GM21717 (cell line): Measurements from ENCODE around the gene MAP9.
"Not testable (repeated sequence)": the region's sequence is repeated elsewhere in the genome, so short reads cannot be mapped to it uniquely, and the experiment has no call there.

Experiments
- ATAC-seq: cut with Tn5 transposase; IDR thresholded peaks from one replicate; pipeline ENCODE4 v1.9.1; 2021; ENCODE audit warnings: mild to moderate bottlenecking, moderate library complexity; ENCODE audit not compliant: unreplicated experiment

MAP9 gene

GRCh38 chr4:155353923-155354540 is 22.7 kb downstream of the MAP9 start:
- ATAC-seq: peak; percentile 93

DNA sequence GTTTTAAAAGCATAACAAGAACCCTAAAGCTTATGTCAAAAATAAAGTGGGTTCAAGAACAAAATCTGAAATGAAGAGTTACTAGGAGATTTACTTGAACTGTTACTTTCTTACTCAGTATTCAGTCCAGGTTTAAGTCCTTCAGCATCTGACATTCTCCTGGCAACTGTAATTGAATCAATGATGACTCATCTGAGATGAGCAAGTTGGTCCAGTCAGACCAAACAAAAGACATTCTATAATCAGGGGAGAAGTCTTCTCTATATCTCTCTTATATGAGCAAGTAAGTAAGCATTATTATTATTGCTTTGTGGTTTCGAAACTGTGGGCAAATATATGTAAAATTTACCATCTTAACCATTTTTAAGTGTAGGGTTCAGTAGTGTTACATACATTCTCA is 34.6 kb downstream of the MAP9 start:
- ATAC-seq: no peak

GRCh38 chr4:155339999-155340398 is 36.8 kb downstream of the MAP9 start:
- no peak for ATAC-seq

DNA sequence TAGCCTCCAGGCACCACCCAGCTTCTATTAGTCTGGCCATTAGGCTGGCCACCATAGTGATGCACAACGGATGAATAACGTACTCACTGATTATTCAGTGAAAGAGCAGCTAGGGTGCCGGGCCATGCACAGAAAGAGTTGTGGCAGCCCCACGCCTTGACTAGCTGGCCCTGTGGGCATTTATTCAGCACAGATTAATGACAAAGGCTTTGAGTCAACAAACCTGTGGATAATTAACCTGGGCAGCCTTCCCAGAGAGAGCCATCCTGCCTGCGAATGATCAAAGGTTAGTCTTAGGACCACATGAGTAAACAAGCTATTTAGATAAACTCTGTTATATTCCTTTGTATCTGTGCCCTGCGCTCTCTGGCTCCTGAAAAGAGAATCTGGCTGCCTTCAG is 37.2 kb downstream of the MAP9 start:
- ATAC-seq: no peak

- ATAC-seq: no peak
Observed at GRCh38 chr4:155338196-155338595, 38.6 kb downstream of the MAP9 start.

GRCh38 chr4:155336242-155336641 is 40.5 kb downstream of the MAP9 start:
- ATAC-seq: no peak

DNA sequence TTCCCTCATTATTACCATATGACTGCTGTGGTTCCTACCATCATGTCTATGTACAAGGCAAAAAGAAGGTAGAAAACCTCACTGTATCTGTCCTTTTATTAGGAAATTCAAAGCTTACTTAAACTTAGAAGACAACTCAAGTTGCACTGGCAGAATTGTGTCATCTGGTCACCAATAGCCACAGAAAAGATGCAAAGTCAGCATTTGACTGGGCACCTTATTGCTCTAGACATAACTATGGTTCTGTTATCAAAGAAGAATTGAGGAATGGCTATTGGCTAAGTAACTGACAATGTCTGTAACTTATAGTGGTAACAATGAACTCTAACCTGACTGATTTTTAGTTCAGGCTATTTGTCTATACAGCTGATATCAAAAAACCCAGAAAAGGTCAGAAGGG is 45.3 kb downstream of the MAP9 start:
- no peak for ATAC-seq

DNA sequence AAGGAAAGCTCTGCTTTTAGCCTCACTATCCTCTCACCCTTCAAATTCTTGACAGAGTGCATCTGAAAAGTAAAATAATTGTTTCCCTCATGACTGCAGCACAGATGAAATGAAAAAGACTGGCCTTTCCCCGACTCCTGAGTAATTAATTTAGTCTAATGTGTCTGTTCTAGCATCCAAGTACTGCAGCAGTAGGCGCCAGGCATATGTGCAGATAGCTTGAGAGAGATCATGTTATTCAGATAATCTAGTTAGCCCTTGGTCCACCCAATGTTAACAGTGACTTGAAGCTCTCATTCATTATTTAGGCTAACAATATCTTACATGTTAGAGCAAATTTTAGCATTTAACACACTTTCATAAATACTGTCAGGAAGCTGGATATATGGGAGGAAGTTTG is 54.0 kb downstream of the MAP9 start:
- no peak for ATAC-seq

DNA sequence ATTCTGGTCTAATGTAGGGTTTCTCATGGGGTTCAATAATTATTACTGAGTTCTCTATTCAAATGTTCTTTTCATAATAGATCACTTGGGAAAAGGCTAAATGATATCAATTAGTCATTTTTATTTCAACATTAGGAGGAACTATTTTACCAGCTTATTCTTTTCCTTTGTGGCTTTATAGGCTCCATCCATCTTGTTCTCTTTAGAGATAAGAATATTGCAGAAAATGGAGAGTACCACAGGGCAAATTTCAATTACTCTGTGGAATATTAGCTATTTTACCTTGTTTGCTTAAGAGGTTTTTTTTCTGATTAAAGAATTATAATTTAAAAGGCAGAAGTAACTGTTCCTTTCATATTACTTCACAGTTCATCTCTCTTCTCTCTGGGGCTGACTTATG is 55.8 kb downstream of the MAP9 start:
- ATAC-seq: no peak

DNA sequence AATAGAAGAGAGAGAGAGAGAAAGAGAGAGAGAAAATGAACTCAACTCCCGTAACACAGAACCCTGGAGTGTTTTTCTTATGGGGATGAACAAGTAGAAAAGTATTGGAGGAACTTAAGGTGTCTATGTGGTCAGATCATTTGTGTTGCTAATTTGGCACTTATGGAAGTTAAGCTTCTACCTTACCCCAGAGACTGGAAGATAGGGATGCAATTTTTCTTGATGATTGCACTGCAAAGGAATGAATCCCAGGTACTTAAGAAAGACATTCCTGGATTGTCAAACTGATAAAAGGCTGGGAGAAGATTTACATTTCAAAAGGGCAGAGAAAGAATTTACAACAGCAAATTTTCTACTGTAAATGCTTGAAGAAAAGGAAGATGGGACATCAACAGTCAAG is 57.2 kb downstream of the MAP9 start:
- no peak for ATAC-seq

DNA sequence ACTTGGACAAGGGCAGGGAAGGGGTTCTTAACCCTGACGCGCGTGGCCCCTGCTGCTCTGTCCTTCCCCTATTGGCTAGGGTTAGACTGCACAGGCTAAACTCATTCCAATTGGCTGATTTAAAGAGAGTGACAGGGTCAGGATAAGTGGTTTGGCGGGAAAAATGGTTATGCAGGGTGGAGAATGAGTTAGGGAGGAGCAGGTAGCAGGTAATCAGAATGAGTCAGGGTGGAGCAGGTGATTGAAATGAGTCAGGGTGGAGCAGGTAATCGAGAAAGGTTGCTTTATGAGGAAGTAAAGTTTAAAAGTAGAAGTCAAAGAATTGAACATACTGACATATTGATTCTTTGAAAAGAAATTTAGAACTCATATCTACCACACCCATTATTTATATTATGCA is 64.7 kb downstream of the MAP9 start:
- ATAC-seq: not testable (repeated sequence)

GRCh38 chr4:155307731-155308277 is 69.0 kb downstream of the MAP9 start:
- no peak for ATAC-seq

- no peak for ATAC-seq
Observed at GRCh38 chr4:155305619-155306018, 71.1 kb downstream of the MAP9 start.

DNA sequence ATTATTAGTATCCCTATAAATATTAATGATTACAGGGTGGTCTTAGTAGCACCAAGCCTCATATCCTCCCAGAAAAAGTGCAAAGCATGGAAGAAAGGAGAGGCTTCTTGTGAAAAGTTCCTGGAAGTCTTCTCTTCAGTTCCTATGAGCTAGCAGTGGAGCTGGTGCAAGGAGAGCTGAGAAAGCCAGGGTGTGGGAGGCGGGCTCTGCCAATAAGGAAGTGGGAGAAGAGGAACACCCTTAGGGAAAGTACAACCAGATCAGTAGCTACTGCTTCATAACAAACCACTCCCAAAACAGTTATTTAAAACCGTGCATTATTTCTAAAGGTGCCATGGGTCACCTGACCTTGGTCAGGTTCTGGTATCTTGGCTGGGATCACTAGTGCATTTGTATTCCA is 72.4 kb downstream of the MAP9 start:
- no peak for ATAC-seq

GRCh38 chr4:155299103-155299502 is 77.7 kb downstream of the MAP9 start:
- ATAC-seq: no peak
